ENCODE measurements around the gene STEAP4. TPM values are rescaled to one million over a fixed set of nuclear protein-coding genes. Genes with fewer than 3 reads are reported as not detected.
"Not testable (repeated sequence)": the region's sequence is repeated elsewhere in the genome, so short reads cannot be mapped to it uniquely, and the experiment has no call there.

STEAP4 gene
- total RNA-seq, 2 donors from 2014 or later, result 3.8 to 5.2 TPM

DNA sequence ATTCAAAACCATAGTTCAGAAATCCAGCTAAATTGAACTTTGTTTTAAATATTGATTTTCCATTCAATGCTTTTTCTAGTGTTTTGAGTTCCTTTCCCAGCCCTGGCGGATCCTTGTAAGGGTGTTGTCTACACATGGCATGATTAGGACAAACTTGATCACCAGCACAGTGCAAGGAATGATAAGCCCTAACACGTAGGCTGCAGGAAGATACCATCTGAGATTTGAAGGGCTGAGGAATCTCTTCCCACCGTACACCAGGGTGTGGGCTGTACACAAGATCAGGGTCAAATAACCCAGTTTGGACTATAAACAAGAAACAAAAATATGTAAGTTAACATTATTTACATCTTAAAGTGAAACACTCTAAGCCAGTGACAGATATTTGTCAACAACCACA lies 27.4 kb downstream of the STEAP4 start:
- DNase-seq (no peak), ATAC-seq (no peak)
- intact Hi-C loops (cut with DNase I, micrococcal nuclease), result no loop called here

DNA sequence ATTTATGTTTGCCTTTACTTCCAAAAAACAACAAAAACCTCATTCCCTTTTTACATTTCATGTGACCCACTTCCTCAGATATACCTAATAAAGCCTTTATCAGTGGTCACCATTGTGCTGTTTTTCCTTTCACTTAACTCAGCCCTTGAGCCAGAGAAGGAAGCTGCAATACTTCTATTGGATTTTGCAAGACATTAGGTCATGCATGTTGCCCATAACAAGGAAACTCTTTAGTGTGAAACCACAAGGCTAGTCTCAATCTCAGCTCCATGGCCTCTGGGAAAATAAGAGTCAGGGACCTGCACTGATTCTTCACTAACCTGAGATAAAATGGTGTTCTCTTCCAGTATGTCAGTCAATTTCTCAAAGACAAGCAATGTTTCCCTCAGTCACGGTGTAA lies 27.8 kb downstream of the STEAP4 start:
- DNase-seq (no peak), ATAC-seq (no peak)
- intact Hi-C loops (cut with DNase I, micrococcal nuclease), result no loop called here

DNA sequence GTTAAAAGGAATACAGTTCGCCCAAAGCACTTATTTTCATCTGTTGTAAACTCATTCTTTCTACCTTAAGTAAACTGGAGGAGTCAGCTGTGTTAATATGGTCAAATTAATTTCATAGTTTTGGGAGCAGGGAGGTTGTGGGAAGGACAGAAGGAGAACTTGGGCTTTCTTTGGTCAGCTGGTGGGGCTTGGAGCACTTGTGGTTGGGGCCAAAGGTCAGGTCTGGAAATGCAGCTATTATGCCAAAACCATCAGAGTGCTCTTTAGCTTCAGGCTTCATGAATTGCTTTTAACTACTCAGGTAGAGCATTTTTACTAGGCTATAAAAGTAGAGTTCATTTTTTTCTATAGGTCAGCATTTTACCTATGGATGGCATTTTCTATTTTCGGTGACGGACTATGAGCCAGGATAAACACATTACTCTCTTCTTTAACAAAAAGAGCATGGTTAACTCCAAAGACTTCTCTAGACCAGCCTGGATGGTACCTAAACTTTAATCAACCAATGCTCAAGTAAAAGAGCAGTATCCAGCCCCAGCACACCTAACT lies 30.0 kb downstream of the STEAP4 start:
- ATAC-seq (peak; percentile 33), DNase-seq (no peak)
- intact Hi-C loops (cut with DNase I, micrococcal nuclease), result no loop called here

DNA sequence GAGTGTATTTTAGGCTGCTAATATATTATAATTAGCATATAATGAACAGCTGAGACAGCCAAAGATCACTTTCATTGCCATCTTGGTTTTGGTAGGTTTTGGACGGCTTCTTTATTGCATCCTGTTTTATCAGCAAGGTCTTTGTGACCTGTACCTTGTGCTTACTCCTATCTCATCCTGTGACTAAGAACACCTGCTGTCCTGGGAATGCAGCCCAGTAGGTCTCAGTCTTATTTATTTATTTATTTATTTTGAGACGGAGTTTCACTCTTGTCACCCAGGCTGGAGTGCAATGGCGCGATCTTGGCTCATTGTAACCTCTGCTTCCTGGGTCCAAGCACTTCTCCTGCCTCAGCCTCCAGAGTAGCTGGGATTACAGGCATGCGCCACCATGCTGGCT lies 31.8 kb downstream of the STEAP4 start:
- ATAC-seq; DNase-seq; intact Hi-C loops (cut with DNase I, micrococcal nuclease): not testable (repeated sequence)

DNA sequence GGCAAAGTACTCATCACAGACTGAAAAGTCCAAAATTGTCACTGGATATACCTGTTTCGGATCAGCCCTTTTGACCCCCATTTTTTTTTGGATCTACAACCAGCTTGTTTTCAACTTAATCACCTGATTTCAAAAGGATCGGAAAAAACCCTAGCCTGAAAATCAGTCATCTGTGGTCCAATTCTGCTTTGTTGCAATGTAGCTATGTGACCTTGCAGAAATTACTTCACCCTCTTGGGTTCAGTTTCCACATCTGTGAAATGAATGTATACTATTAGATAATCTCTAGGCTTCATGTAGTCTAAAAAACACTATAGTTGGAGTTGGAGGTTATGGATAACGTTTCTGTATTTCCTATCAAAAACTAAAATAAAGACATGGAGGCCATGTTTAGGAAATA lies 37.1 kb downstream of the STEAP4 start:
- DNase-seq (no peak), ATAC-seq (no peak)
- intact Hi-C loops (cut with DNase I, micrococcal nuclease), result no loop called here

DNA sequence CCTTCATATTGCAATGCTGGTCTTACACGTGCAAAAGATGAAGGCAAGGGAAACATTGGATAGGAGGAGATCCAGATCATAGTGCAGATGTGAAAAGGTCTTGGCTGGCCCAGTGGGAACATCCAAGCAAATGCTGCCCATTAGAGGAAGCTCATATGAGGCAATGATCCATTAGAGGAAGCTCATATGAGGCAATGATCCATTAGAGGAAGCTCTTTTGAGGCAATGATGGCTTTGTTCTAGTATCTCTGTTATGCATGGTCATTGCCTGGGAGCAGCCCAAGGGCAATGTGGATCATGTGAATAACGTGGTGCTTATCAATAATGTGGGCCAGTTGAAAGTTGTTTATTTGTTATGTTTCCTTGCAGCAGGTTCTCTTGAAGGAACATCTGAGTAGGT lies 37.8 kb downstream of the STEAP4 start:
- intact Hi-C loops (cut with DNase I, micrococcal nuclease), result no loop called here
- ATAC-seq, result no peak
- no peak for DNase-seq

DNA sequence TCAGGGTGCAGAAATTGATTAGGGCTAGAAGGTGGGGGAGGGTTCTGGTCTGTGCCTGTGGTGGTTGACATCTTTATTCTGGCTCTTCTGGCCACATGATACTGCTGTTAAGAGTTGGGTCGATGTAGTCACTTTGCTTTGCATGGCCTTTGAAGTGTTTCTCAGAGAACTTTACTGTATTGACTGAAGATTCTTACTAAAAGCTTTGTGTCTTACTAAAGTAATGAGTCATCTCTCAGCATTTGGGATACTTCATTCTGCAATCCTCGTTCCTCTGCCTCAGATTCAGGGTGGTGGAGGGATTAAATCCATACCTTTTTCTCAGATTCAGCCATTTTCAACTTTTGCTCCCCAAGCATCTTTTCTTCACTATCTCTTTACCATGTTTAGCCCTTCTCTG lies 38.6 kb downstream of the STEAP4 start:
- intact Hi-C loops (cut with DNase I, micrococcal nuclease), result no loop called here
- no peak for ATAC-seq
- no peak for DNase-seq

DNA sequence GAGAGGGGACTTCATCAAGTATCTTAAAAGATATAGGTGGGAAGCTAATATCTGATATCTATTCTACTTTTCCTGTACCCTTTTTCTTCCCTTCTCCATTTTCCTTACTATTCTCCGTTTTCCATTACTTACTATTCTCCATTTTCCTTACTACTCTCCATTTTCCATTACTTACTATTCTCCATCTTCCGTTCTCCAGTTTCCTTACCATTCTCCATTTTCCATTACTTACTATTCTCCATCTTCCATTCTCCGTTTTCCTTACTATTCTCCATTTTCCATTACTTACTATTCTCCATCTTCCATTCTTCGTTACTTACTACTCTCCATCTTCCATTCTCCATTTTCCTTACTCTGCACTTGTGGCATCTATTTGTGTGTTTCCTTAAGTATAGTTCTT lies 39.3 kb downstream of the STEAP4 start:
- intact Hi-C loops (cut with DNase I, micrococcal nuclease), result no loop called here
- DNase-seq (no peak), ATAC-seq (no peak)

DNA sequence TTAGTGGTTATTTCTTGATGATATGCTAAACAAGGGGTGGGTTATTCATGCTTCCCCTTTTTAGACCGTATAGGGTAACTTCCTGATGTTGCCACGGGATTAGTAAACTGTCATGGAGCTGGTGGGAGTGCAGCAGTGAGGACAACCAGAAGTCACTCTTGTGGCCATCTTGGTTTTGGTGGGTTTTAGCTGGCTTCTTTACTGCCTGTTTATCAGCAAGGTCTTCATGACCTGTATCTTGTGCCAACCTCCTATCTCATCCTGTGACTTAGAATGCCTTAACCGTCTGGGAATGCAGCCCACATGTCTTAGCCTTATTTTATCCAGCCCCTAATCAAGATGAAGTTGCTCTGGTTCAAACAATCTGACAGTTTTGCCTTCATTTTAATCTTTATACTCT lies 41.7 kb downstream of the STEAP4 start:
- ATAC-seq; intact Hi-C loops (cut with DNase I, micrococcal nuclease); DNase-seq: not testable (repeated sequence)

DNA sequence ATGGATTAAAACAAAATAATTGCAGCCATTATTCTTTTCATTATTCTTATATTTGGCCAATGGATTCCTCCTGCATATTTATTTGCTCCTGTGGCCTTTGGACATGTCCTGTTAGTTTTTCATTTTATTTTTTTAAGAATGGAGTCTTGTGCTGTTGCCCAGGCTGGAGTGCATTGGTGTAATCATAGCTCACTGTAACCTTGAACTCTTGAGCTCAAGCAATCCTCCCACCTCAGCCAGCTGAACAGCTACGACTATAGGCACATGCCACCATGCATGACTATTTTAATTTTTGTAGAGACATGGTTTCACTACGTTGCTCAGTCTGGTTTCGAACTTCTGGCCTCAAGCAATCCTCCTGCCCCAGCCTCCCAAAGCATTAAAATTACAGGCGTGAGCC lies 44.1 kb downstream of the STEAP4 start:
- no peak for DNase-seq
- ATAC-seq, result no peak
- intact Hi-C loops (cut with DNase I, micrococcal nuclease), result no loop called here

DNA sequence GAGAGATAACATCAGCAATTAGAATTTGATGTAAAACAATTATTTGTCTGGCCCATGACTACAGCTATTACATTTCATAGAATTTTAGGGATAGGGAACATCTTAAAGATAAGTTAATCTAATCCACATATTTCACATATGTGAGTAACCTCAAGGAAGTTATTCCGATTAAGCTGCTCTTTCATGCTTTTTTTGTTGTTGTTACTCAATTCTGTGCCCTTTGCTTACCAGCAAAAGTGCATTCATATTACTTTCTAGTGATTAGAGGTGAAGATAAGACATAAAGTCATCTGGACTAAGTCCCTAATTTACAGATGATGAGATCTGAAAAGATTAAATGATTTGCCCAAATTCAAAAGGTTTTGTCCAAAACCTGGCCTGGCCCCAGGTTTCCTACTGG lies 46.0 kb downstream of the STEAP4 start:
- DNase-seq, result no peak
- intact Hi-C loops (cut with DNase I, micrococcal nuclease), result no loop called here
- ATAC-seq, result no peak

DNA sequence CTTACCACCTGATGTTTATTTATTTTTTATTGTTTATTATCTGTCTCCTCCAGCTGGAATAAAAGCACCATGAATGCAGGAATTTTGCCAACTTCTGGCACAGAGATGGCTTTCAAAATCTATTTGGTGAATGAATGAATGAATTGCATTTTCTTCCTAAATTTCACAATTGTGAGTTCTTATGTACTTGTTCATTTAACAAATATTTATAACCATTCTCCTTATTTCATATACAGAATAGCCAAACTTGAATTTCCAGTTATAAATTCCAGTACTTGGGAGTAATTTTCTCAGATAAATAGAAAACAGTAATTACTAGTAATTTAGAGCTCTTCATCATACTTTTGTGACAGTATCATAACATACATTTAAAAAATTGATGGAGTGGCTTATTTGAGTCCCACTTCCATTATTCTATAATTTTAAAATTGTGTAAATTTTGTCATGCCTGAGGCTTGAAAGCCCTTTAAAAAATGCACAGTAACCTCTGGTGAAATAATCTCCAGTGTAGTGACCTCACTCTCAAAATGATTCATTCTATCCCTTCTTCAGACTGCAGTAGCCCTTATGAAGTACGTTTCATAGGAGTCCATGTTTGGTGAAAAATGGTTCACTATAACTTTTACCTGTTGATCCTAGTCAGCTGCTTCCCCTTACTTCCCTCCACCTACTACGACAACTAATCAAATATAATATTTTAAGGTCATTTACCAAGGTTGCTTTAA lies 46.9 kb downstream of the STEAP4 start:
- intact Hi-C loops (cut with DNase I, micrococcal nuclease), result no loop called here
- DNase-seq (no peak), ATAC-seq (no peak)

DNA sequence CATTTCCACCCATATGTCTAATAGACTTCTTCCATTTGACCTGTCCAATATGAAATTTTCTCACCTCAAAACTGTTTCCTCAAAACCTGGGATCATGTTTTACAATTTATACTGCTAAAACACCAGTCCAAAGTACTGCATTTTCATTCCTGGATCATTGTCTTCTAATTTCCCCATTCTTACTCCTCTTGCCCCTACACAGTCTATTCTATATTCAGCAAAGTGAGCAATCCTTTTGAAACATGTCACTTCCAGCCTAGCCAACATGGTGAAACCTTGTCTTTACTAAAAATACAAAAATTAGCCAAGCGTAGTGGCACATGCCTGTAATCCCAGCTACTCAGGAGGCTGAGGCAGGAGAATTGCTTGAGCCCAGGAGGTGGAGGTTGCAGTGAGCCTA lies 48.4 kb downstream of the STEAP4 start:
- ATAC-seq; intact Hi-C loops (cut with DNase I, micrococcal nuclease); DNase-seq: not testable (repeated sequence)

DNA sequence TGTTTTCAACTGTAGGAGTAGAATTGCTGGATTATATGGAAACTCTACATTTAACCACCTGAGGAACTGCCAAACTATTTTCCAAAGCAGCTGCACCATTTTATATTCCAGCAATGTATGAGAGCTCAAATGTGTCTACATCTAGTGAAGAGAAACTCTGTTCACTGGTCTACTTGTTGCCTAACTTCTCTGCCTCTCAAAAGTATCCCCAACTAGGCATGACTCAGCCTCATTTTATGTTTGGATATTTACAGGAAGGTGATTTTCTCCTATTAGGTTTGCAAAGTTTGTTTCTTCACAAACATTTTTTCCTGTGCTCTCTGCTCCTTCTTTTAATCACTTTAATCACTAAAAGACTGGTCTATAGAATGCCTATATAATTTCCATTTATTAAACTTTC lies 49.8 kb downstream of the STEAP4 start:
- no peak for ATAC-seq
- intact Hi-C loops (cut with DNase I, micrococcal nuclease), result no loop called here
- DNase-seq, result no peak

DNA sequence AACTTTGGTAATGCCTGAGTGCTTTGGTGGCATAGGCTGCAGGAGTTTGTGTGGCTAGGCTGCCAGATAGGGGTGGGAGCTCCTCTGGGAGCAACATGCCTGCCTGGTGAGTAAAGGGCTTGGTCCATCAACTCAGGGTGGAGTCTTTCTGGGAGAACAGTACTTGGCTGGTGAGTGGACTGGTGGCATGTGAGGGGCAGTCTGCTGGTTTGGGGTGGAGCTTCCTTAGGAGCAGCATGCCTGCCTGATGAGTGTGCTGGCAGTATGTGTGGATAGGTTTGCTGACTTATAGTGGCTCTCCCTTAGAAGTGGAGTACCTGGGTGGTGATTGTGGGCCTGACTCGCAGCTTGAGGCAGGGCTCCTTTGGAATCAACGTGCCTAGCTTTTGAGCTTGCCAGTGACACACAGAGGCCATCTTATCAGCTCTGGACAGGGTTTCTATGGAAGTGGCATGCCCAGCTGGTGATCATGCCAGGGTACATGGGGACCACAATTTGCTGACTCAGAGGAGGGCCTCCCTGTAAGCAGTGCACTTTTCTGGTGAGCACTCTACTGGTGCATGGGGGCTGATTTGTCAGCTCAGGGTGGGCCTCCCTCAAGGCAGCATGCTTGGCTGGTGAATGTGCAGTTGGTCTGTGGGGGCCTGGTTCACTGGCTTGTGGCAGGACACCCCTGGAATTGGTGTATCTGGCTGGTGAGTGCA lies 51.8 kb downstream of the STEAP4 start:
- intact Hi-C loops (cut with DNase I, micrococcal nuclease), result no loop called here
- DNase-seq, result no peak
- peak; percentile 20 for ATAC-seq

DNA sequence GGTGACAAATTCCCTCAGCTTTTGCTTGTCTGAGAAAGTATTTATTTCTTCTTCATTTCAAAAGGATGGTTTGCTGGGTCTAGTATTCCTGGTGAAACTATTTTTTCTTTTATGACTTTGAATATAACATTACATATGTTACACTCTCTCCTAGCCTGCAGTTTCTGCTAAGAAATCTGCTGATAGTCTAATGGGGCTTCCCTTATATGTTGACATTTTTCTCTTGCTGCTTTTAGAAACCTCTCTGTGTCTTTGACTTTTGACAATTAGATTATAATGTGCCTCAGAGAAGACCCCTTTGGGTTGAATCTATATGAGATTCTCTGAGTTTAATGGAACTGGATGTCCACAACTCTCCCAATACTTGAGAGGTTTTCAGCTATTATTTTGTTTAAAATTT lies 53.1 kb downstream of the STEAP4 start:
- ATAC-seq, result no peak
- intact Hi-C loops (cut with DNase I, micrococcal nuclease), result no loop called here
- no peak for DNase-seq

DNA sequence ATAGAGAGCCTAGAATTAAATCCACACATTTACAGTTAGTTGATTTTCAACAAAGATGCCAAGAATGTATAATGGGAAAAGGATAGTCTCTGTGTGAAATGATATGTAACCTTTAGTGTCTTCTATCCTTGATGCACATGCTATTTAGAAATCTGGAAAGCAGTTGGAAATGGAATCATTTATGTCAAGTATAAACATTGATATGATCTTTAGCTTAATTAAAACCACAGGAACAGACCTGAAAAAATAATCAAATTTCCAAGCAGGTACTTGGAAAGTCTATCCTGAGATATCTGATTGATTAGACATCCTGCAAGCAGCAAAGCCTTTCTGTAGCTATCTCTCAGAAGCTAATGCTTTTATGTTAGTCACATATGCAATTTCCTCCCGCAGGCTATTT lies 62.4 kb downstream of the STEAP4 start:
- DNase-seq (no peak), ATAC-seq (no peak)
- intact Hi-C loops (cut with DNase I, micrococcal nuclease), result loop anchor here in 1 of 2 donors (10.0 kb wide), 1 partner anchor 111 kb away; no protein-coding TSS in a partner anchor

DNA sequence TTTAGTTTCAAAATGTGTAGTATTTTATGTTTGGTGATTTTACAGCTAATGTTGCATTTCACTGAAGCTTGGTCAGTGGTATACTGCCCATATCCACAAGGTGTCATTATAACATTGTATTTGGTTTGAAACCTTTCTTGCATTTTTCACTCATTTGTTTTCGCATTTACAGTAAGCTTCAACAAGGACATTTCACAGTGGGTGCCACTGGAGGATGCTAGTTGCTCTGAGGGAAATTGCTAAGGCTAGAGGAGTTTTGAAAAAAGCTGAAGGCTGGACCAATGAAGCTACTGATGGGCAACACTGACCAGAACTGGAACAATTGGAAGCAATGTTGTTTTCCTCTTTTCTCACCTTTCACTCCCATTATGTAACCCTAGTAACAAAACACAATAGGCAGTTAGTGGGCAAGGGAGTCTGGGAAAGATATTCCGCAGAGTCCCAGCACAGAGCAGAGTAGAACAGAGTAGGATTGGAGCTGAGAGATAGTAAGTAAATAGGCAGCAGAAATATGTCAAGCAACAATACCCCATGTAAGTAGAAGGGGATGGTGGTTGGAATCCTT lies 63.3 kb downstream of the STEAP4 start:
- DNase-seq, result no peak
- intact Hi-C loops (cut with DNase I, micrococcal nuclease), result loop anchor here in 1 of 2 donors (10.0 kb wide), 1 partner anchor 111 kb away; no protein-coding TSS in a partner anchor
- ATAC-seq, result peak; percentile 89

DNA sequence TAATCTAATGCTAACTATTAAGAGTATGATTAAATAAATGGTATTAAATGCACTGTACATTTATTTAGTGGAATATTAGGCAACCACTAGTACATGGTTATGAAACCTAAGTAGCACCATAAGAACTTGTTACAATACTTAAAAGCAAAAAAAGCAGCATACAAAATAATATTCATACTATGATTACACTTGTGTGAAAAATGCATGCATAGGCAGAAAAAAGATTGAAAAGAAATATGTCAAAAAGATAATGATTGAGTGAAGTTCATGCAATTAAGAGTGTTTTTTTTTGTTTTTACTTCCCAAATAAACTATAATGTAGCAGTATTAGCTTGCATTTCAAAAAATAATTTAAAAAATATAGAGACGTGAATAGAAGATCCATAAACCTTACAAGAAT lies 66.8 kb downstream of the STEAP4 start:
- intact Hi-C loops (cut with DNase I, micrococcal nuclease), result loop anchor here in 1 of 2 donors (10.0 kb wide), 1 partner anchor 115 kb away; no protein-coding TSS in a partner anchor
- ATAC-seq (no peak), DNase-seq (no peak)

DNA sequence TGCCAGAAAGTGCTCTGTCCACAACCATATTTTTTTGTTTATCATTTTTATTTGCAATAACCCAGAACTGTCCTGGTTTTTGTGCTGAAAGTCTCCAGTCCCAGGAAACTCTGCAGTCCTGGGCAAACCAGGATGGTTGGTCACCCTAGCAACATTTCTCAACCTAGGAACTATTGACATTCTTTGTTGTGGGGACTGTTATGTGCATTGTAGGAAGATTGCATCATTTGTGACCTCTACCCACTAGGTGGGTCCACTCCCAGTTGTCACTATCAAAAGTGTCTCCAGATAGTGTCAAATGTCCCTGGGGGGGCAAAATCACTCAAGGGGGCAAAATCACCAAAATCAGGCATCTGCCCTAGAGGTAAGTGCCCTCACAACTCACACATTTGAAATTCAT lies 72.9 kb downstream of the STEAP4 start:
- DNase-seq (no peak), ATAC-seq (no peak)
- intact Hi-C loops (cut with DNase I, micrococcal nuclease), result no loop called here

All from left colon (tissue), 2 donors.